ENCODE results near the gene FMOD.
A peak's percentile ranks its signal among the peaks of the same experiment; 100 is the strongest.

FMOD gene

GRCh38 chr1:203295796-203296195, 55.1 kb downstream of the FMOD start:
- H3K4me3 ChIP-seq = no peak overlapping the region
- H3K27ac ChIP-seq = no peak overlapping the region

GRCh38 chr1:203291201-203292096, 59.5 kb downstream of the FMOD start:
- peak overlapping the region in 20 of 21 experiments; percentile 4 to 98 (median 92) for H3K27ac ChIP-seq
- no peak overlapping the region for H3K4me3 ChIP-seq
